Upper lobe of left lung (tissue), 4 donors: Measurements from ENCODE around the gene GNB1L.

Experiments used
- CTCF ChIP-seq, 6 experiments: fragments of 450-650 bp in 4 of 6; fragments of 200-600 bp in 2 of 6; sonication (generic) in 2 of 6; IDR thresholded peaks; one replicate each; pipeline ENCODE4 v1.5.1; 2016 to 2019; ENCODE audit warnings: antibody characterized with exemption in 6 of 6
- EP300 ChIP-seq, 4 donors: sonication (generic); formaldehyde crosslinking; IDR thresholded peaks; one replicate each; pipeline ENCODE4 v1.5.1; 2017; ENCODE audit warnings: antibody characterized with exemption in 4 of 4, control low read depth in 2 of 4
- POLR2A ChIP-seq, 4 donors: fragments of 450-650 bp; IDR thresholded peaks; one replicate each; pipeline ENCODE4 v1.5.1; 2016 to 2017; ENCODE audit warnings: antibody characterized with exemption in 4 of 4, mild to moderate bottlenecking in 2 of 4
- POLR2AphosphoS5 ChIP-seq, 2 donors: sonication (generic); formaldehyde crosslinking; IDR thresholded peaks; one replicate each; pipeline ENCODE4 v1.5.1; 2017; ENCODE audit warnings: antibody characterized with exemption in 2 of 2

GRCh38 chr22:19756288-19757128 is 98.2 kb downstream of the GNB1L start:
- TF ChIP-seq CTCF (IDR thresholded peaks at IDR 0.05) (peak in 5 of 6 experiments; percentile 48 to 83 (median 76)), POLR2AphosphoS5 (IDR thresholded peaks at IDR 0.05) (no peak), EP300 (IDR thresholded peaks at IDR 0.05) (no peak), POLR2A (IDR thresholded peaks at IDR 0.05) (no peak)
